ENCODE data around the gene UNC5CL. TPM values are rescaled to one million over a fixed set of nuclear protein-coding genes. Genes with fewer than 3 reads are reported as not detected.
A peak's percentile ranks its signal among the peaks of the same experiment; 100 is the strongest.

The UNC5CL gene
- total RNA-seq, 2 donors from 2014 or later: 0.46 to 1.6 TPM

- DNase-seq (ENCODE audit: low spot score): no peak
- TF ChIP-seq CTCF (IDR thresholded peaks at IDR 0.05) (no peak), POLR2A (IDR thresholded peaks at IDR 0.05) (no peak), POLR2AphosphoS5 (IDR thresholded peaks at IDR 0.05) (no peak)
- intact Hi-C loops (cut with DNase I): no loop called here
- Histone ChIP-seq H3K9me3 (no peaks in the 10 kb centered on the region), H3K36me3 (no peaks in the 10 kb centered on the region), H3K27ac (no peak overlapping the region), H3K4me3 (no peak overlapping the region), H3K4me1 (replicated peaks) (no peaks in the 10 kb centered on the region), H3K27me3 (replicated peaks; ENCODE audit: insufficient read depth) (no peaks in the 10 kb centered on the region)
- WGBS: 100% methylated on average over 2 of the region's 2 CpGs
Measured at GRCh38 chr6:41036601-41037000, 2.4 kb downstream of the UNC5CL start.

GRCh38 chr6:41036186-41036585 is 2.8 kb downstream of the UNC5CL start:
- H3K4me1 ChIP-seq (replicated peaks): no peaks in the 10 kb centered on the region

GRCh38 chr6:41033776-41034175 is 5.2 kb downstream of the UNC5CL start:
- no peak for DNase-seq (ENCODE audit: low spot score)
- H3K27me3 ChIP-seq (replicated peaks; ENCODE audit: insufficient read depth): no peaks in the 10 kb centered on the region
- H3K4me3 ChIP-seq: no peak overlapping the region
- H3K36me3 ChIP-seq: no peaks in the 10 kb centered on the region
- no peak overlapping the region for H3K27ac ChIP-seq
- H3K4me1 ChIP-seq (replicated peaks): no peaks in the 10 kb centered on the region
- TF ChIP-seq POLR2A (IDR thresholded peaks at IDR 0.05): no peak
- TF ChIP-seq CTCF (IDR thresholded peaks at IDR 0.05): no peak
- no peak for TF ChIP-seq POLR2AphosphoS5 (IDR thresholded peaks at IDR 0.05)
- intact Hi-C loops (cut with DNase I): no loop called here
- no peaks in the 10 kb centered on the region for H3K9me3 ChIP-seq
- WGBS: 85% methylated on average over 13 of the region's 13 CpGs

More at GRCh38 chr6:41036186-41036585, 2.8 kb downstream of the UNC5CL start:
- 44% methylated on average over 3 of the region's 3 CpGs for WGBS
- no peaks in the 10 kb centered on the region for H3K27me3 ChIP-seq (replicated peaks; ENCODE audit: insufficient read depth)
- H3K27ac ChIP-seq: no peak overlapping the region
- TF ChIP-seq CTCF (IDR thresholded peaks at IDR 0.05): no peak
- intact Hi-C loops (cut with DNase I): no loop called here
- H3K36me3 ChIP-seq: no peaks in the 10 kb centered on the region
- no peak overlapping the region for H3K4me3 ChIP-seq
- no peak for DNase-seq (ENCODE audit: low spot score)
- H3K9me3 ChIP-seq: no peaks in the 10 kb centered on the region

- intact Hi-C loops (cut with DNase I): no loop called here
- TF ChIP-seq CTCF (IDR thresholded peaks at IDR 0.05) (no peak), POLR2A (IDR thresholded peaks at IDR 0.05) (no peak), POLR2AphosphoS5 (IDR thresholded peaks at IDR 0.05) (no peak)
Measured at GRCh38 chr6:41032830-41033229, 6.2 kb downstream of the UNC5CL start.

GRCh38 chr6:41028561-41029412 is 10.2 kb downstream of the UNC5CL start:
- 41% methylated on average over 12 of the region's 13 CpGs for WGBS
- Histone ChIP-seq H3K4me3 (peak overlapping the region; percentile 33 to 41), H3K36me3 (no peaks in the 10 kb centered on the region), H3K9me3 (no peaks in the 10 kb centered on the region), H3K4me1 (replicated peaks) (no peaks in the 10 kb centered on the region), H3K27me3 (replicated peaks; ENCODE audit: insufficient read depth) (no peaks in the 10 kb centered on the region), H3K27ac (peak overlapping the region; percentile 70 to 75)
- TF ChIP-seq CTCF (IDR thresholded peaks at IDR 0.05) (no peak), POLR2A (IDR thresholded peaks at IDR 0.05) (no peak), POLR2AphosphoS5 (IDR thresholded peaks at IDR 0.05) (no peak)
- intact Hi-C loops (cut with DNase I): loop anchor here (5.0 to 10.0 kb wide), 2 partner anchors 134 to 1046 kb away; no protein-coding TSS in a partner anchor
- DNase-seq (ENCODE audit: low spot score): no peak

More at GRCh38 chr6:41032830-41033229, 6.2 kb downstream of the UNC5CL start:
- no peaks in the 10 kb centered on the region for H3K27me3 ChIP-seq (replicated peaks; ENCODE audit: insufficient read depth)
- H3K27ac ChIP-seq: no peak overlapping the region
- no peaks in the 10 kb centered on the region for H3K9me3 ChIP-seq
- DNase-seq (ENCODE audit: low spot score): no peak
- WGBS: 96% methylated on average over 15 of the region's 15 CpGs
- no peaks in the 10 kb centered on the region for H3K36me3 ChIP-seq
- no peak overlapping the region for H3K4me3 ChIP-seq
- no peaks in the 10 kb centered on the region for H3K4me1 ChIP-seq (replicated peaks)
